ENCODE results near the gene VCX3B. TPM values are rescaled to one million over a fixed set of nuclear protein-coding genes. Genes with fewer than 3 reads are reported as not detected.
"Not testable (repeated sequence)": the region's sequence is repeated elsewhere in the genome, so short reads cannot be mapped to it uniquely, and the experiment has no call there.

VCX3B gene
- total and polyA plus RNA-seq, 8 donors = 0.68 TPM; not detected in 7

- no peak for TF ChIP-seq CTCF (IDR thresholded peaks at IDR 0.05)
- DNase-seq = no peak
- Histone ChIP-seq H3K9me3 (no peaks in the 10 kb centered on the region), H3K27ac (no peak overlapping the region), H3K4me3 (no peak overlapping the region), H3K36me3 (no peaks in the 10 kb centered on the region), H3K4me1 (no peaks in the 10 kb centered on the region), H3K27me3 (no peaks in the 10 kb centered on the region)
- ATAC-seq = no peak
- FAIRE-seq = no peak
- intact Hi-C loops (cut with DNase I) = no loop called here
- WGBS, 2 donors = 79 to 82% methylated on average over 4 of the region's 4 CpGs
Measured at GRCh38 chrX:8455557-8455956, 9.1 kb upstream of the VCX3B start.

GRCh38 chrX:8462488-8462887, 2.1 kb upstream of the VCX3B start:
- Histone ChIP-seq H3K27me3 (no peaks in the 10 kb centered on the region), H3K36me3 (no peaks in the 10 kb centered on the region), H3K27ac (no peak overlapping the region), H3K4me3 (no peak overlapping the region), H3K4me1 (no peaks in the 10 kb centered on the region), H3K9me3 (no peaks in the 10 kb centered on the region)
- TF ChIP-seq CTCF (IDR thresholded peaks at IDR 0.05) = no peak
- intact Hi-C loops (cut with DNase I) = no loop called here
- no peak for DNase-seq
- FAIRE-seq = peak; percentile 43
- ATAC-seq = no peak

- no peaks in the 10 kb centered on the region for H3K36me3 ChIP-seq
- H3K4me3 ChIP-seq = no peak overlapping the region
- H3K27ac ChIP-seq = no peak overlapping the region
- no peak for TF ChIP-seq CTCF (IDR thresholded peaks at IDR 0.05)
- DNase-seq (no peak), FAIRE-seq (no peak), ATAC-seq (no peak)
- WGBS, 2 donors = 55 to 61% methylated on average over 8 of the region's 8 CpGs
- no peaks in the 10 kb centered on the region for H3K27me3 ChIP-seq
- no peaks in the 10 kb centered on the region for H3K9me3 ChIP-seq
- H3K4me1 ChIP-seq = no peaks in the 10 kb centered on the region
- intact Hi-C loops (cut with DNase I) = no loop called here
Measured at GRCh38 chrX:8484360-8484949, 19.8 kb downstream of the VCX3B start.

GRCh38 chrX:8495036-8495435, 30.4 kb downstream of the VCX3B start:
- FAIRE-seq; H3K36me3 ChIP-seq; ATAC-seq; H3K27ac ChIP-seq; H3K4me1 ChIP-seq; H3K9me3 ChIP-seq; DNase-seq; intact Hi-C loops (cut with DNase I); H3K4me3 ChIP-seq; H3K27me3 ChIP-seq: not testable (repeated sequence)
- WGBS, 2 donors = 61 to 79% methylated on average over 4 of the region's 4 CpGs

GRCh38 chrX:8500203-8500602, 35.6 kb downstream of the VCX3B start:
- DNase-seq (no peak), ATAC-seq (no peak), FAIRE-seq (no peak)
- H3K4me3 ChIP-seq = no peak overlapping the region
- no peak overlapping the region for H3K27ac ChIP-seq
- H3K9me3 ChIP-seq = no peaks in the 10 kb centered on the region
- no peak for TF ChIP-seq CTCF (IDR thresholded peaks at IDR 0.05)
- WGBS, 2 donors = 80 to 85% methylated on average over 4 of the region's 4 CpGs
- H3K4me1 ChIP-seq = no peaks in the 10 kb centered on the region
- H3K36me3 ChIP-seq = no peaks in the 10 kb centered on the region
- H3K27me3 ChIP-seq = peaks cover 0 to 8% (median 0%) of the 10 kb centered on the region in 4 donors
- intact Hi-C loops (cut with DNase I) = no loop called here

GRCh38 chrX:8502101-8502500, 37.5 kb downstream of the VCX3B start:
- H3K36me3 ChIP-seq; H3K4me1 ChIP-seq; ATAC-seq; H3K27me3 ChIP-seq; DNase-seq; FAIRE-seq; intact Hi-C loops (cut with DNase I); H3K27ac ChIP-seq; H3K4me3 ChIP-seq; H3K9me3 ChIP-seq: not testable (repeated sequence)
- WGBS, 2 donors = 78 to 89% methylated on average over 15 of the region's 21 CpGs

Measured in pancreas (tissue), 10 donors.